Measurements from ENCODE around the gene SMG6.

The SMG6 gene

DNA sequence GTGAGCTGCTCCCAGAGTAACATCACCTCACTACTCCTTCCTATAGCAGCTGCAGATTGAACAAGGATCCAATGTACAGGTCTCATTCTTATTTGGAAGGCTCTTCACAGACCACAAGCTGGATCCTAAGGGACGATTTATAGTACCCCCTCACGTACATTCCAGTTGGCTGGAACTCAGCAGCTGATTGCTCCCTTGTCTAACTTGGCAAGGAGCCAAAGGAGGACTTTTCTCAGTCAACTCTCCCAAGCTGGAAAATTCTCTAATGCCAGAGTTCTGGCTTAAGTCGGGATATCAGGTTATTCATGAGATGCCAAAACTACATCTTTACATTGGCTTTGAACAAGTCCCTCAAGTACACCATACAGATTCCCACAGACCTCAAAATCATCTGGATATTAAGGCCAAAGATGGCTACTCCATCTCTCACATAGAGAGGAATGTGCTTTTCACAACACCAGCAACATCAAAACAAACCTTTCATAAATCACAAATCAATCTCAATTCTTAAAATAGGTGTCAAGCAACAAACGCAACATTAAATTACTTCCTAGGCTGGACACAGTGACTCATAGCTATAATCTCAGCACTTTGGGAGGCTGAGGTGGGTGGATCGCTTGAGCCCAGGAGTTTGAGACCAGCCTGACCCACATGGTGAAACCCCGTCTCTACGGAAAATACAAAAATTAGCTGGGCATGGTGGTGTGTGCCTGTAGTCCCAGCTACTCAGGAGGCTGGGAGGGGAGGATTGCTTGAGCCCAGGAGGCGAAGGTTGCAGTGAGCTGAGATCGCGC lies 39.3 kb downstream of the SMG6 start:
- no peak for TF ChIP-seq EZH2phosphoT487 (conservative IDR thresholded peaks at IDR 0.05; ENCODE audit: low read length)
- TF ChIP-seq, protein P1, sequence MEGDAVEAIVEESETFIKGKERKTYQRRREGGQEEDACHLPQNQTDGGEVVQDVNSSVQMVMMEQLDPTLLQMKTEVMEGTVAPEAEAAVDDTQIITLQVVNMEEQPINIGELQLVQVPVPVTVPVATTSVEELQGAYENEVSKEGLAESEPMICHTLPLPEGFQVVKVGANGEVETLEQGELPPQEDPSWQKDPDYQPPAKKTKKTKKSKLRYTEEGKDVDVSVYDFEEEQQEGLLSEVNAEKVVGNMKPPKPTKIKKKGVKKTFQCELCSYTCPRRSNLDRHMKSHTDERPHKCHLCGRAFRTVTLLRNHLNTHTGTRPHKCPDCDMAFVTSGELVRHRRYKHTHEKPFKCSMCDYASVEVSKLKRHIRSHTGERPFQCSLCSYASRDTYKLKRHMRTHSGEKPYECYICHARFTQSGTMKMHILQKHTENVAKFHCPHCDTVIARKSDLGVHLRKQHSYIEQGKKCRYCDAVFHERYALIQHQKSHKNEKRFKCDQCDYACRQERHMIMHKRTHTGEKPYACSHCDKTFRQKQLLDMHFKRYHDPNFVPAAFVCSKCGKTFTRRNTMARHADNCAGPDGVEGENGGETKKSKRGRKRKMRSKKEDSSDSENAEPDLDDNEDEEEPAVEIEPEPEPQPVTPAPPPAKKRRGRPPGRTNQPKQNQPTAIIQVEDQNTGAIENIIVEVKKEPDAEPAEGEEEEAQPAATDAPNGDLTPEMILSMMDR (IDR thresholded peaks at IDR 0.05; ENCODE audit: insufficient read depth, low read length, poor library complexity, severe bottlenecking), result no peak
- Histone ChIP-seq H3K36me3 (ENCODE audit: low read length) (no peaks in the 10 kb centered on the region), H3K27me3 (ENCODE audit: low read length) (no peaks in the 10 kb centered on the region), H3F3A (ENCODE audit: insufficient read depth) (no peaks in the 10 kb centered on the region), H3K79me2 (ENCODE audit: insufficient read depth, low read length) (no peaks in the 10 kb centered on the region), H4K20me1 (ENCODE audit: low read depth, low read length) (no peaks in the 10 kb centered on the region), H3K27ac (ENCODE audit: low read depth, low read length) (no peak overlapping the region), H3K4me3 (ENCODE audit: insufficient read depth, low read length, poor library complexity, severe bottlenecking) (no peak overlapping the region), H3K9me2 (replicated peaks; ENCODE audit: insufficient read depth, low read length) (no peaks in the 10 kb centered on the region), H3K9ac (ENCODE audit: low read length) (no peak overlapping the region), H2AFZ (ENCODE audit: low read depth, low read length, severe bottlenecking) (no peak overlapping the region), H3K9me3 (ENCODE audit: insufficient read depth, low read length) (no peaks in the 10 kb centered on the region), H3K4me2 (ENCODE audit: low read depth, low read length, poor library complexity, severe bottlenecking) (no peak overlapping the region)

DNA sequence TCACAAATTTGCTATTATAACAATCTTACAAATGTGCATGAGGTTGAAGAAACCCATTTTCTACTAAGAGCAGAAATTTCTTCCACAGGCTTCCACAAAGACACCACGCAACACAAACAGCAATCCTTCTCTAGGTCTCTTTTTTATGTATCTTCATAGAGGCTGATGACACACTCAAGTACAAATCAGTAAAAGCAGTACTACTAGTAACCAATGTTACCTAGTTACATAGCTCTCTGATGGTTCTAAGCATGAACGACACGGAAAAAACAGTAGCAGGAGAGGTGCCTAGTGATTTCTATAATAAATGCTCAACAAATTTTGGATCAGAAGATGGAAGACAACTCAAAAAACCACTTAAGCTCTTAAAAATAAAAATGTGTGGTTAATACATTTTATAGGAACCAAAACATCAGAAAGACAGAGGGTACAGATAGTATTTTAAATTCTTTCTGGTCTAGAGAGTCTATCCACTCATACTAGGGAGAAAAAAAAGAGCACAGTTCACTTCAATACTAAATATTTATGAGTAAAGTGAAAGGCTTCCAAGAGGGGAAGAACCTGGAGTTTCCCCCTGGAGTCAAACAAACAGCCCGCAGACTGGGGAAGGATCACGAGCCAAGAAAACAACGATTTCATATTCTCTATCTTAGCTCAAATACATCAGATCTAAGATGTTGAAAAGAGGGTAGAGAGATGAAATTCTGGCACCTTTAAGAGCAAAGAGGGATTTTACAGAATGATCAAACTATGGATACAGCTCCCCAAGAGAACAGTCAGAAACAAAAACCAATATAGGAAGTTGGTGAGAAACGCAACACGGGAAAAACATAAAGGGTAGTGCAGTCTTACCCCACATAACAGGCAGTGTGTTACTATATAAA lies 40.2 kb downstream of the SMG6 start:
- H3K27me3 ChIP-seq (ENCODE audit: low read length), result no peaks in the 10 kb centered on the region
- H3K36me3 ChIP-seq (ENCODE audit: low read length), result no peaks in the 10 kb centered on the region
- TF ChIP-seq EZH2phosphoT487 (conservative IDR thresholded peaks at IDR 0.05; ENCODE audit: low read length), result no peak
- TF ChIP-seq, protein P1 (IDR thresholded peaks at IDR 0.05; ENCODE audit: insufficient read depth, low read length, poor library complexity, severe bottlenecking), result no peak
- no peak overlapping the region for H3K4me2 ChIP-seq (ENCODE audit: low read depth, low read length, poor library complexity, severe bottlenecking)
- no peak overlapping the region for H2AFZ ChIP-seq (ENCODE audit: low read depth, low read length, severe bottlenecking)
- no peaks in the 10 kb centered on the region for H3K79me2 ChIP-seq (ENCODE audit: insufficient read depth, low read length)
- H4K20me1 ChIP-seq (ENCODE audit: low read depth, low read length), result no peaks in the 10 kb centered on the region
- H3K9me3 ChIP-seq (ENCODE audit: insufficient read depth, low read length), result no peaks in the 10 kb centered on the region
- no peak overlapping the region for H3K4me3 ChIP-seq (ENCODE audit: insufficient read depth, low read length, poor library complexity, severe bottlenecking)
- H3K27ac ChIP-seq (ENCODE audit: low read depth, low read length), result no peak overlapping the region
- no peaks in the 10 kb centered on the region for H3F3A ChIP-seq (ENCODE audit: insufficient read depth)
- H3K9ac ChIP-seq (ENCODE audit: low read length), result no peak overlapping the region
- no peaks in the 10 kb centered on the region for H3K9me2 ChIP-seq (replicated peaks; ENCODE audit: insufficient read depth, low read length)

DNA sequence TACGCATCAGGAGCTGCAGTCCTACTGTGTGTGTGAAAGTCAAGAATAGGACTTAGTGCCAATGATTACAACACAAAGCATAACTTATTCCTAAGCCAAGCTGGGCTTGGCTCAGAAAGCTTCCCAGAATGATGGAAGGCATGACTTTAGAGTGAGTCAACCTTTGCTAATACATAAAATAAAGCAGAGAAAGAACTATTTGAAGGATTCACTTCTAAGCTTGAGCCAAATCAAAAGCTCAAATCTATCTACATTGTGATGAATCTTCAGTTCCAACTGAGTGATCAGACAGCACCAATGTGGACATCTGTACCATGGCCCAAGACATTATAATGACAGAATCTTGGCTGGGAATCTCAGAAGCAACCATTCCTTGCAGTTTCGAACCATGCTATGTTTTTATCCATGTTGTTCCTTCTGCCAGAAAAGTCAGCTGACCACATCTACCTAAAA lies 41.4 kb downstream of the SMG6 start:
- Histone ChIP-seq H3F3A (ENCODE audit: insufficient read depth) (no peaks in the 10 kb centered on the region), H3K27me3 (ENCODE audit: low read length) (no peaks in the 10 kb centered on the region), H3K36me3 (ENCODE audit: low read length) (no peaks in the 10 kb centered on the region), H2AFZ (ENCODE audit: low read depth, low read length, severe bottlenecking) (no peak overlapping the region), H4K20me1 (ENCODE audit: low read depth, low read length) (no peaks in the 10 kb centered on the region), H3K4me3 (ENCODE audit: insufficient read depth, low read length, poor library complexity, severe bottlenecking) (no peak overlapping the region), H3K4me2 (ENCODE audit: low read depth, low read length, poor library complexity, severe bottlenecking) (no peak overlapping the region), H3K9ac (ENCODE audit: low read length) (no peak overlapping the region), H3K9me3 (ENCODE audit: insufficient read depth, low read length) (no peaks in the 10 kb centered on the region), H3K27ac (ENCODE audit: low read depth, low read length) (no peak overlapping the region), H3K9me2 (replicated peaks; ENCODE audit: insufficient read depth, low read length) (no peaks in the 10 kb centered on the region), H3K79me2 (ENCODE audit: insufficient read depth, low read length) (no peaks in the 10 kb centered on the region)
- TF ChIP-seq, protein P1 (IDR thresholded peaks at IDR 0.05; ENCODE audit: insufficient read depth, low read length, poor library complexity, severe bottlenecking), result no peak
- TF ChIP-seq EZH2phosphoT487 (conservative IDR thresholded peaks at IDR 0.05; ENCODE audit: low read length), result no peak
